Rectal smooth muscle tissue (tissue), 1 donor: ENCODE data around the gene GALNTL6.

ENCODE experiments used
- H3K27ac ChIP-seq: one replicate; pipeline ENCODE4 v1.7.0; 2013; ENCODE audit warnings: low read depth, low read length, inconsistent platforms
- H3K27me3 ChIP-seq: one replicate; pipeline ENCODE4 v1.7.0; 2013; ENCODE audit warnings: low read length; ENCODE audit not compliant: control insufficient read depth, insufficient read depth
- H3K36me3 ChIP-seq: one replicate; pipeline ENCODE4 v1.7.0; 2013; ENCODE audit warnings: low read length; ENCODE audit not compliant: control insufficient read depth, insufficient read depth
- H3K4me1 ChIP-seq: one replicate; pipeline ENCODE4 v1.7.0; 2013; ENCODE audit warnings: low read length; ENCODE audit not compliant: control insufficient read depth, insufficient read depth
- H3K4me3 ChIP-seq: one replicate; pipeline ENCODE4 v1.7.0; 2013; ENCODE audit warnings: low read length
- H3K9ac ChIP-seq: one replicate; pipeline ENCODE4 v1.7.0; 2013; ENCODE audit warnings: low read length

The GALNTL6 gene

GRCh38 chr4:172838111-172838510 lies 1024.9 kb downstream of the GALNTL6 start:
- Histone ChIP-seq H3K4me1 (no peaks in the 10 kb centered on the region), H3K9ac (no peak overlapping the region), H3K36me3 (no peaks in the 10 kb centered on the region), H3K27ac (no peak overlapping the region), H3K27me3 (no peaks in the 10 kb centered on the region), H3K4me3 (no peak overlapping the region)

DNA sequence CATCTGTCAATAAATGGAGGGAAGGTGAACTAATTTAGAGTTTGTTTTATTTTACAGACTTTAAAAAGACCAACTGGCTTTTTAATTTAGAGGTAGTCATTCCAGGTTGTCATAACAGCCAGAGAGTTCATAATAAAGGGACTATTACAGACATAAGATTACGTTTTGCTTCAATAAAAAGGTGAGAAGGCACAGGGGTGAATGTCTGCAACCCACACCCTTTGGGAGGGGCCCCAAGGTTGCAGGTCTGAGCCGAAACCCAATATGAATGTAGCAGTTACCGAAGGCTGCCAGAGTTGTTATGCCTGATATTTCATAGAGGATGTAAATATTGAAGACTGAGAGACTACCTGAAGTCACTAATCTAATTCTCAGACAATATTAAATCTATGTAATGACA lies 1025.7 kb downstream of the GALNTL6 start:
- H3K4me3 ChIP-seq, result no peak overlapping the region
- H3K9ac ChIP-seq, result no peak overlapping the region

GRCh38 chr4:172842779-172843178 lies 1029.6 kb downstream of the GALNTL6 start:
- no peak overlapping the region for H3K27ac ChIP-seq
- H3K27me3 ChIP-seq, result no peaks in the 10 kb centered on the region
- H3K4me1 ChIP-seq, result no peaks in the 10 kb centered on the region
- no peaks in the 10 kb centered on the region for H3K36me3 ChIP-seq
- no peak overlapping the region for H3K9ac ChIP-seq
- H3K4me3 ChIP-seq, result no peak overlapping the region

More for the DNA sequence above, 1025.7 kb downstream of the GALNTL6 start:
- Histone ChIP-seq H3K4me1 (no peaks in the 10 kb centered on the region), H3K27me3 (no peaks in the 10 kb centered on the region), H3K27ac (no peak overlapping the region), H3K36me3 (no peaks in the 10 kb centered on the region)

DNA sequence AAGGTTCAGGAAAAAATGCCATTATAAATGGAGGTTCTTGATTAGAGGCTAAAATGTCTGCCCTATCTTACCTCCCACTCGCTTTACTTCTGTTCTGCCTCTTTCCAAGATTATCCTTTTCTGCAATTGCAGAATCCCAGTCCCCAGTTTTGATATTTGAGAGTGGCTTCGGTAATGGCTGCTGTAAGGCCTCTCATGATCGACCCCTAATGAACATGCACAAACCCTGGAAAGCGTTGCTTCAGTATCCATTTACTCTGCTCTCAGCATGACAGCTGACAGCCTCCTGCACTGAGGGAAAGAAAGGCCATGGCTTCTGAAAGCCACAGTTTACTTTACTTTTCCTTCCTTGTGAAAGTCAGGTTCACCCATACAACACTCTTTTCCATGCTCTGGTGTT lies 1030.0 kb downstream of the GALNTL6 start:
- H3K27me3 ChIP-seq, result no peaks in the 10 kb centered on the region
- no peak overlapping the region for H3K9ac ChIP-seq
- no peak overlapping the region for H3K4me3 ChIP-seq
- no peak overlapping the region for H3K27ac ChIP-seq
- H3K36me3 ChIP-seq, result no peaks in the 10 kb centered on the region
- no peaks in the 10 kb centered on the region for H3K4me1 ChIP-seq

DNA sequence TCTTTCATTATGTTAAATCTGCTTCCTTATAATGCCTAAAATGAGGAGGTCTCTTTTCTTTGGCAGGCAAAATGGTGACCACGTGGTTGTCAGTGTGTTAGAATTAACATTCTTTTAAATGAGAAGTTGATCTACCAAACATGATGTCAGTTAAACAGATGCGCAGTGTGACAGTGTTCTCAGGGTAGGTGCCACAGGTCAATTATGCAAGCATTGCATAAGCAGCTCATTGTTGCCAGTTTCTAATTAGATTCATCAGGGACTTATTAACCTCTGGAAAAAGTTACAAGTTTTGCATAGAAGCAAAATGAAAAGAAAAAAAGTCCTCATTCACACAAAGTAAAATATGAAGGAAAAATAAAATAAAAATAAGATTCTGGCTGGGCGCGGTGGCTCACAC lies 1031.4 kb downstream of the GALNTL6 start:
- H3K27ac ChIP-seq, result no peak overlapping the region
- no peak overlapping the region for H3K9ac ChIP-seq
- no peak overlapping the region for H3K4me3 ChIP-seq
- no peaks in the 10 kb centered on the region for H3K27me3 ChIP-seq
- no peaks in the 10 kb centered on the region for H3K4me1 ChIP-seq
- H3K36me3 ChIP-seq, result no peaks in the 10 kb centered on the region

DNA sequence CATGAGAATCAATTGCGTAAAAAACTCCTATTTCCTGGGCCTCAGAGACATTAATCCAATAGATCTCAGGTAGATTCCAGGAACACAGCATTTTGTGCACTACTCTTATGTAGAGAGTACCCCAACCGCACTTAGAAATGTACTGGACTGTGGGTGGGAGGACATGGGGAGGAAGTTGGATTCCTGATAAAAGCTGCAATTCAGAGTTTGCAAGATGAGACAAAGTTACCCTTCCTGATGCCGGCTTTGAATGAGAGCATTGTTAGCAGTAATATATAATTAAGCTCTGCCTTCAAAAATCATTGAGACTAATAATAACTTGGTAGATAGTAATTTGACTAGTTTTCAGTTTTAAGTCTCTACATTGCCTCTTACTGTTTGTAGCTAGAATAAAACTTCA lies 1032.1 kb downstream of the GALNTL6 start:
- Histone ChIP-seq H3K27me3 (no peaks in the 10 kb centered on the region), H3K9ac (no peak overlapping the region), H3K27ac (no peak overlapping the region), H3K4me3 (no peak overlapping the region), H3K4me1 (no peaks in the 10 kb centered on the region), H3K36me3 (no peaks in the 10 kb centered on the region)

GRCh38 chr4:172850838-172851237 lies 1037.6 kb downstream of the GALNTL6 start:
- no peaks in the 10 kb centered on the region for H3K27me3 ChIP-seq
- H3K9ac ChIP-seq, result no peak overlapping the region
- H3K27ac ChIP-seq, result no peak overlapping the region
- H3K4me1 ChIP-seq, result no peaks in the 10 kb centered on the region
- H3K36me3 ChIP-seq, result no peaks in the 10 kb centered on the region
- no peak overlapping the region for H3K4me3 ChIP-seq

DNA sequence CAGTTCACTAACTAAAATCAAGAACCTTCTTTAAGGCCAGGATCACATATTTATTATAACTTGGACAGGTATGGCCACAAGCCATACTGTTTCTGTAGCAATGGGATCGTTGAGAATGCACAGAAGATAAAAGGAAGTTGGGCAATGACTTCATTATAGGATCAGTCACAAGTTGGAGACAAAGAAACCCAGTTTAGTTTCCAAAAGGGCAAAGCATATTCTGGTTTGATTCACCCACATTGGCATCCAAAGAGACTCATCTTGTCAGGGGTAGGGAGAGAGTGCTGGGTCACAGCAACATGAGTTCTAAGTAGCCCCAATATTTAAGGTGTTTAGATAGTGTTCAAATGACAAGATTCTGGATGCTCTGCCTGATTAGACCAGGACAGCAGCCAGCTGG lies 1038.3 kb downstream of the GALNTL6 start:
- Histone ChIP-seq H3K9ac (no peak overlapping the region), H3K36me3 (no peaks in the 10 kb centered on the region), H3K27me3 (no peaks in the 10 kb centered on the region), H3K4me1 (no peaks in the 10 kb centered on the region), H3K27ac (no peak overlapping the region), H3K4me3 (no peak overlapping the region)

DNA sequence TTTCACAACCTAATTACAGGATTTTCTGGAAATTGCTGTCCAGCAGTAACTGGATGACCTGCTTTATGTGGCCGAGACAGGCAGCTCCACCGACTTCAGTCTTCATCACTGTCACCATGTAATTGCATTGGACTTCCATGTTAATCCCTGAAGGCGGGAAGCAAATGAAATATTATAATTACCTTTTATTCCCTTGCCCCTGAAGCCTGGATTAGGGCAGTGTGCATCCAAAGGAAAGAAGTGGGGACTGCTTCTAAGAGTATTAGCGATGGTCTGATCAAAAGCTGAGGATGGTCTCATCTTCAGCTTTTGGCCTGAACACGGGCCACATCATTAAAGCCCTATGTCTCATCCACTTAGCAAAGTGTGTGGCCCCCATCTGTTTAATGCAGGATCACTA lies 1043.8 kb downstream of the GALNTL6 start:
- no peak overlapping the region for H3K9ac ChIP-seq
- H3K4me3 ChIP-seq, result no peak overlapping the region
- H3K27me3 ChIP-seq, result no peaks in the 10 kb centered on the region
- no peak overlapping the region for H3K27ac ChIP-seq
- no peaks in the 10 kb centered on the region for H3K4me1 ChIP-seq
- H3K36me3 ChIP-seq, result no peaks in the 10 kb centered on the region

- H3K4me1 ChIP-seq, result no peaks in the 10 kb centered on the region
- H3K9ac ChIP-seq, result no peak overlapping the region
- no peak overlapping the region for H3K27ac ChIP-seq
- no peaks in the 10 kb centered on the region for H3K36me3 ChIP-seq
- H3K4me3 ChIP-seq, result no peak overlapping the region
- H3K27me3 ChIP-seq, result no peaks in the 10 kb centered on the region
These were observed 1045.6 kb downstream of the GALNTL6 start for GRCh38 chr4:172858731-172859230.

DNA sequence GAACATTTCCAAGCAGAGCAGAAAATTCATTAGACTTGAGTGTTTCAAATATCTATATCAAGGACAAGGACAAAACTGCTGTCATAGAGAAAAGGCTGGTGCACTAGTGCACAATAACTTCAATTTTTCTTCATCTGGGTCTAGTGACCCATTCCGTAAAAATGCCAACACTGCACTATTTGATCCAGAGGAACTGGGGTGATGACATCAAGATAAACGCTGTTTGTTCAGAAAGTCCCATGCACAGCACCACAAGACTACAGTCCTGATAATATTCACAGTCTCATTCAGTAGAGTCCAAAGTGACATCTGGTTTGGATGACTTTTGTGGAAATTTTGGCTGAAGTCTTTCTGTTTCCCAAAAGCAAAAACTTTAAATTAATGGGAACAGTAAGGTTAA lies 1051.9 kb downstream of the GALNTL6 start:
- H3K27ac ChIP-seq, result no peak overlapping the region
- H3K9ac ChIP-seq, result no peak overlapping the region
- H3K4me1 ChIP-seq, result no peaks in the 10 kb centered on the region
- H3K36me3 ChIP-seq, result no peaks in the 10 kb centered on the region
- H3K4me3 ChIP-seq, result no peak overlapping the region
- no peaks in the 10 kb centered on the region for H3K27me3 ChIP-seq

DNA sequence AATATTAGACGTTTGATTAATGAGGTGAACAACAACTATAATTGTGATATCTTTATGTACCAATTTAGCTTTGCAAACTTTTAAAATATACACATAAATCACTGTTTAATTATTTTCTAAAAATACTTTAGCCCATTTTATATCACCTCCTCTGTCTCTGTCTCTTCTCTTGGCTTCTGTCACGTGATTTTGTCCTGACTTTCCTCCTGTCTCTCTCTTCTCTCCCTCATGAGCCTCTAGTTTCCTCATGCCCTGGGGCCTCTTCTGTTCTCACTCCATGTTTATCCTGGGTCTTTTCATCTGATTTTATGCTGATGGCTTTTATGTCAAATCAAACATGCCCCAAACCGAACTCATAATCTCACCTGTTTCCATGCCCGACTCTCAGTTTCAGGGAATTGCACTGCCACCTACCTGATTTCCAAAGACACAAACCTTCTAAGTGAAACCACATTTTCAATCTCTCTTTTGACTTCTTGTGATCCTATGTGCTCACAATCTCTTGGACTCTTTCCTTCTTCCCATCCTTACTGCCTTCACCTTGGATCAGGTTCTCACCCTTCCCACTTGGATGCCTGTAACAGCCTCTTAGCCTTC lies 1052.4 kb downstream of the GALNTL6 start:
- Histone ChIP-seq H3K27me3 (no peaks in the 10 kb centered on the region), H3K36me3 (no peaks in the 10 kb centered on the region)

GRCh38 chr4:172866421-172866820 lies 1053.2 kb downstream of the GALNTL6 start:
- H3K4me1 ChIP-seq, result no peaks in the 10 kb centered on the region
- H3K27ac ChIP-seq, result no peak overlapping the region
- no peaks in the 10 kb centered on the region for H3K36me3 ChIP-seq
- H3K27me3 ChIP-seq, result no peaks in the 10 kb centered on the region
- H3K9ac ChIP-seq, result no peak overlapping the region
- H3K4me3 ChIP-seq, result no peak overlapping the region

More for the DNA sequence above, 1052.4 kb downstream of the GALNTL6 start:
- Histone ChIP-seq H3K9ac (no peak overlapping the region), H3K4me1 (no peaks in the 10 kb centered on the region), H3K27ac (no peak overlapping the region), H3K4me3 (no peak overlapping the region)
